Testis (tissue), 2 donors: ENCODE measurements around the gene SEL1L2.

Experiments used
- POLR2A ChIP-seq: fragments of 450-650 bp; IDR thresholded peaks from one replicate; pipeline ENCODE4 v1.6.1; 2017; ENCODE audit warnings: antibody characterized with exemption, mild to moderate bottlenecking, moderate library complexity
- TF ChIP-seq, protein P1 (sequence below), 3 experiments: fragments of 450-650 bp in 2 of 3; fragments of 200-600 bp in 1 of 3; sonication (generic) in 1 of 3; IDR thresholded peaks; one replicate each; pipeline ENCODE4 v1.5.1; 2016 to 2019; ENCODE audit warnings: antibody characterized with exemption in 3 of 3, mild to moderate bottlenecking in 2 of 3, moderate library complexity in 1 of 3

DNA sequence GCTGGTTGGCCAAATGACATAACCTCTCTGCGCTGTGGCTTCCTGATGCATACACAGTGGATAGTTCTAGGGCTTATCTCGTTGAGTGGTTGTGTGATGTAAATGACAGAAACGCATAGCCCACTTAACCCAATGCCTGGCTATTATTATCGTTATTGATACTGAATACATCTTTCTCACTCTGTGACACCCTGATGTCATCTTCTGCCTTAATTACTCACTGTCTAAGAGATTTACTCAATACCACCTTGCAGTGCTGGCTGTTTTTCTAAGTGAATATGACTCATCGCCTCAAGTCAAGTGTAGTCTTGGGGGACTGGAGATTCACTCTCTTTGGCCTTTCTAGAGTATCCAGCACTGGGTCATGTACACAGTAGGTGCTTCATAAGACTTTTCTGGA, 132.0 kb downstream of the SEL1L2 start:
- TF ChIP-seq POLR2A: no peak
- TF ChIP-seq, protein P1, sequence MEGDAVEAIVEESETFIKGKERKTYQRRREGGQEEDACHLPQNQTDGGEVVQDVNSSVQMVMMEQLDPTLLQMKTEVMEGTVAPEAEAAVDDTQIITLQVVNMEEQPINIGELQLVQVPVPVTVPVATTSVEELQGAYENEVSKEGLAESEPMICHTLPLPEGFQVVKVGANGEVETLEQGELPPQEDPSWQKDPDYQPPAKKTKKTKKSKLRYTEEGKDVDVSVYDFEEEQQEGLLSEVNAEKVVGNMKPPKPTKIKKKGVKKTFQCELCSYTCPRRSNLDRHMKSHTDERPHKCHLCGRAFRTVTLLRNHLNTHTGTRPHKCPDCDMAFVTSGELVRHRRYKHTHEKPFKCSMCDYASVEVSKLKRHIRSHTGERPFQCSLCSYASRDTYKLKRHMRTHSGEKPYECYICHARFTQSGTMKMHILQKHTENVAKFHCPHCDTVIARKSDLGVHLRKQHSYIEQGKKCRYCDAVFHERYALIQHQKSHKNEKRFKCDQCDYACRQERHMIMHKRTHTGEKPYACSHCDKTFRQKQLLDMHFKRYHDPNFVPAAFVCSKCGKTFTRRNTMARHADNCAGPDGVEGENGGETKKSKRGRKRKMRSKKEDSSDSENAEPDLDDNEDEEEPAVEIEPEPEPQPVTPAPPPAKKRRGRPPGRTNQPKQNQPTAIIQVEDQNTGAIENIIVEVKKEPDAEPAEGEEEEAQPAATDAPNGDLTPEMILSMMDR (IDR thresholded peaks at IDR 0.05): no peak
